COLO668 (cell line): ENCODE results near the gene NRF1.
"Not testable (repeated sequence)": the region's sequence is repeated elsewhere in the genome, so short reads cannot be mapped to it uniquely, and the experiment has no call there.

Source experiments
- DNase-seq: peaks from one replicate; lab custom pipeline; 2025; ENCODE audit not compliant: unreplicated experiment; lab: John Stamatoyannopoulos, UW

NRF1 gene

GRCh38 chr7:129780974-129781927 lies 169.7 kb downstream of the NRF1 start:
- DNase-seq = peak; percentile 61

- DNase-seq = no peak
Observed at GRCh38 chr7:129781928-129782817, 170.7 kb downstream of the NRF1 start.

GRCh38 chr7:129782818-129783583 lies 171.5 kb downstream of the NRF1 start:
- DNase-seq = no peak

GRCh38 chr7:129783584-129783919 lies 172.0 kb downstream of the NRF1 start:
- no peak for DNase-seq

GRCh38 chr7:129784437-129784782 lies 172.9 kb downstream of the NRF1 start:
- no peak for DNase-seq

- DNase-seq = no peak
Observed at GRCh38 chr7:129784783-129785684, 173.5 kb downstream of the NRF1 start.

- DNase-seq = no peak
Observed at GRCh38 chr7:129785685-129786514, 174.4 kb downstream of the NRF1 start.

GRCh38 chr7:129786825-129787563 lies 175.5 kb downstream of the NRF1 start:
- no peak for DNase-seq

- DNase-seq = no peak
Observed at GRCh38 chr7:129789000-129789399, 177.5 kb downstream of the NRF1 start.

- DNase-seq = no peak
Observed at GRCh38 chr7:129789652-129790051, 178.1 kb downstream of the NRF1 start.

- no peak for DNase-seq
Observed at GRCh38 chr7:129790136-129790535, 178.6 kb downstream of the NRF1 start.

GRCh38 chr7:129792721-129793120 lies 181.2 kb downstream of the NRF1 start:
- no peak for DNase-seq

- DNase-seq = no peak
Observed at GRCh38 chr7:129793506-129794310, 182.2 kb downstream of the NRF1 start.

- not testable (repeated sequence) for DNase-seq
Observed at GRCh38 chr7:129794461-129794860, 182.9 kb downstream of the NRF1 start.

- no peak for DNase-seq
Observed at GRCh38 chr7:129796186-129796775, 184.8 kb downstream of the NRF1 start.

- no peak for DNase-seq
Observed at GRCh38 chr7:129797214-129797789, 185.8 kb downstream of the NRF1 start.
